HCT116 (cell line): Measurements from ENCODE around the gene PRKAG2. TPM values are rescaled to one million over a fixed set of nuclear protein-coding genes. Genes with fewer than 3 reads are reported as not detected.

ENCODE experiments used
- ATAC-seq: fragments of 200-7000 bp; cut with Tn5 transposase; 2 replicates; pipeline ENCODE4 v1.9.1; 2020; ENCODE audit warnings: mild to moderate bottlenecking, moderate library complexity
- BruUV-seq: library from RNA; stranded (reverse); fragments of 400-500 nt; replicated peaks from 2 replicates; lab custom pipeline; 2021; lab: Mats Ljungman, UMichigan
- CTCF ChIA-PET: fragments of 300-600 bp; sonication (Branson Sonifier 250); formaldehyde crosslinking; loops from one replicate; lab custom pipeline; 2021; ENCODE audit warnings: antibody characterized with exemption; lab: Charles Lee
- POLR2A ChIA-PET: fragments of 300-600, 350-600 bp; sonication (Branson Sonifier 250); formaldehyde crosslinking; loops from one replicate; lab custom pipeline; 2021; ENCODE audit warnings: antibody characterized with exemption; lab: Charles Lee
- RAD21 ChIA-PET, 2 experiments: fragments of 300-600 bp; sonication (Branson Sonifier 250); formaldehyde crosslinking; loops; one replicate each; lab custom pipeline; 2023; ENCODE audit warnings: low total read pairs in 2 of 2; ENCODE audit not compliant: uncharacterized antibody in 2 of 2, unreplicated experiment in 2 of 2, low non-redundant PET in 1 of 2; lab: Charles Lee
- DNase-seq: peaks from one replicate; pipeline ENCODE4 v3.0.0-alpha.2; 2010; ENCODE audit warnings: low read depth, low spot score
- H2AFZ ChIP-seq: fragments of 200-600 bp; shearing (Covaris generic), sonication (generic); 2 replicates; pipeline ENCODE4 v1.6.1; 2017; ENCODE audit warnings: low read depth, mixed run types, mixed read lengths, antibody characterized with exemption, low read length; ENCODE audit not compliant: poor library complexity, severe bottlenecking
- H3K27ac ChIP-seq: 2 replicates; pipeline ENCODE4 v1.5.1; 2012; ENCODE audit warnings: low read depth, low read length
- H3K27me3 ChIP-seq: fragments of 200-600 bp; sonication (generic); 2 replicates; pipeline ENCODE4 v1.6.1; 2016; ENCODE audit warnings: mixed run types, low read length, mixed read lengths; ENCODE audit not compliant: insufficient read depth
- H3K36me3 ChIP-seq, 2 experiments: fragments of 200-500 bp in 1 of 2; fragments of 200-600 bp in 1 of 2; sonication (Bioruptor generic) in 1 of 2; sonication (generic) in 1 of 2; 2 replicates each; pipeline versions ENCODE4 v1.5.1 to v1.6.1; 2014 to 2016; ENCODE audit warnings: low read length in 2 of 2, inconsistent platforms in 1 of 2, mixed read lengths in 1 of 2, mixed run types in 1 of 2; ENCODE audit not compliant: insufficient read depth in 2 of 2, control insufficient read depth in 1 of 2
- H3K4me1 ChIP-seq, 2 experiments: fragments of 200-600 bp in 1 of 2; sonication (generic) in 1 of 2; 2 replicates each; pipeline versions ENCODE4 v1.5.1 to v1.6.1; 2012 to 2017; ENCODE audit warnings: low read length in 2 of 2, inconsistent platforms in 1 of 2, mild to moderate bottlenecking in 1 of 2, mixed read lengths in 1 of 2, mixed run types in 1 of 2, moderate library complexity in 1 of 2; ENCODE audit not compliant: insufficient read depth in 2 of 2, control insufficient read depth in 1 of 2
- H3K4me2 ChIP-seq: fragments of 200-600 bp; sonication (generic); 2 replicates; pipeline ENCODE4 v1.6.1; 2017; ENCODE audit warnings: mixed run types, low read length, mixed read lengths
- H3K4me3 ChIP-seq, 2 experiments: fragments of 200-600 bp in 1 of 2; sonication (generic) in 1 of 2; replicated peaks in 1 of 2; 2 replicates each; pipeline ENCODE4 v1.5.1; 2011 to 2016; ENCODE audit warnings: low read length in 2 of 2, control low read depth in 1 of 2, low read depth in 1 of 2, mild to moderate bottlenecking in 1 of 2, mixed read lengths in 1 of 2, mixed run types in 1 of 2
- H3K79me2 ChIP-seq: fragments of 200-600 bp; sonication (generic); 2 replicates; pipeline ENCODE4 v1.6.1; 2017; ENCODE audit warnings: mild to moderate bottlenecking, mixed run types, low read length, moderate library complexity, mixed read lengths; ENCODE audit not compliant: insufficient read depth
- H3K9ac ChIP-seq: fragments of 200-600 bp; sonication (generic); 2 replicates; pipeline ENCODE4 v1.6.1; 2016; ENCODE audit warnings: low read length, mixed read lengths
- H3K9me2 ChIP-seq: fragments of 200-600 bp; sonication (generic), shearing (Covaris generic); 2 replicates; pipeline ENCODE4 v1.6.1; 2017; ENCODE audit warnings: mixed run types, mild to moderate bottlenecking, moderate library complexity; ENCODE audit not compliant: insufficient read depth
- H3K9me3 ChIP-seq, 2 experiments: fragments of 200-500 bp in 1 of 2; fragments of 200-600 bp in 1 of 2; sonication (Bioruptor generic) in 1 of 2; sonication (generic) in 1 of 2; 2 replicates each; pipeline ENCODE4 v1.6.1; 2014 to 2017; ENCODE audit warnings: low read length in 2 of 2, mixed read lengths in 2 of 2, inconsistent platforms in 1 of 2, low read depth in 1 of 2, mild to moderate bottlenecking in 1 of 2, mixed run types in 1 of 2, moderate library complexity in 1 of 2; ENCODE audit not compliant: control insufficient read depth in 1 of 2, insufficient read depth in 1 of 2
- H4K20me1 ChIP-seq: fragments of 200-600 bp; sonication (generic), shearing (Covaris generic); 2 replicates; pipeline ENCODE4 v1.6.1; 2017; ENCODE audit warnings: mixed run types, mild to moderate bottlenecking, moderate library complexity; ENCODE audit not compliant: insufficient read depth
- ATF3 ChIP-seq: IDR thresholded peaks from 2 replicates; pipeline ENCODE4 v1.6.1; 2012
- CBX3 ChIP-seq: IDR thresholded peaks from 2 replicates; pipeline ENCODE4 v1.6.1; 2012; ENCODE audit warnings: low read depth
- CEBPB ChIP-seq: IDR thresholded peaks from 2 replicates; pipeline ENCODE4 v1.6.1; 2012; ENCODE audit warnings: low read depth
- EGR1 ChIP-seq: IDR thresholded peaks from 2 replicates; pipeline ENCODE4 v1.6.1; 2012; ENCODE audit warnings: low read depth
- EZH2 ChIP-seq: fragments of 200-600 bp; sonication (generic); IDR thresholded peaks from 2 replicates; pipeline ENCODE4 v1.6.1; 2017; ENCODE audit warnings: antibody characterized with exemption, mixed run types
- EZH2phosphoT487 ChIP-seq: fragments of 200-600 bp; IDR thresholded peaks from 2 replicates; pipeline ENCODE4 v1.6.1; 2018; ENCODE audit warnings: antibody characterized with exemption, borderline replicate concordance
- FOSL1 ChIP-seq: IDR thresholded peaks from 2 replicates; pipeline ENCODE4 v1.6.1; 2012; ENCODE audit warnings: low read depth
- JUND ChIP-seq: IDR thresholded peaks from 2 replicates; pipeline ENCODE4 v1.6.1; 2012
- POLR2A ChIP-seq: IDR thresholded peaks from 2 replicates; pipeline ENCODE4 v1.7.0; 2011; ENCODE audit warnings: borderline replicate concordance; ENCODE audit not compliant: insufficient read depth, insufficient read length; ENCODE audit errors: extremely low read depth
- RAD21 ChIP-seq: IDR thresholded peaks from 2 replicates; pipeline ENCODE4 v1.6.1; 2012; ENCODE audit warnings: low read depth, mild to moderate bottlenecking
- SRF ChIP-seq: IDR thresholded peaks from 2 replicates; pipeline ENCODE4 v1.6.1; 2012; ENCODE audit warnings: low read depth
- TCF7L2 ChIP-seq: IDR thresholded peaks from 2 replicates; pipeline ENCODE4 v1.7.0; 2011; ENCODE audit warnings: borderline replicate concordance, inconsistent platforms; ENCODE audit not compliant: insufficient read depth, insufficient read length; ENCODE audit errors: extremely low read depth
- YY1 ChIP-seq: IDR thresholded peaks from 2 replicates; pipeline ENCODE4 v1.6.1; 2011; ENCODE audit warnings: low read length, low read depth, moderate library complexity, mild to moderate bottlenecking; ENCODE audit not compliant: insufficient replicate concordance; ENCODE audit errors: extremely low read depth
- ZFX ChIP-seq: fragments of 450-650 bp; IDR thresholded peaks from 2 replicates; pipeline ENCODE4 v1.6.1; 2017
- ZNF274 ChIP-seq: fragments of 200-500 bp; sonication (Bioruptor generic); IDR thresholded peaks from 2 replicates; pipeline ENCODE4 v1.6.1; 2014; ENCODE audit warnings: mild to moderate bottlenecking, low read depth, low read length, inconsistent platforms
- intact Hi-C: fragments of 100-400 bp; cut with micrococcal nuclease; formaldehyde crosslinking; loops from 2 replicates; pipeline ENCODE4 v1.10.0; 2022
- total RNA-seq: library from RNA; stranded (reverse); gene quantifications from one replicate; pipeline ENCODE4 v1.2.1, GENCODE V29; 2021; ENCODE audit not compliant: unreplicated experiment

The PRKAG2 gene
- total RNA-seq, 1 experiment from 2014 or later: 23.6 TPM

DNA sequence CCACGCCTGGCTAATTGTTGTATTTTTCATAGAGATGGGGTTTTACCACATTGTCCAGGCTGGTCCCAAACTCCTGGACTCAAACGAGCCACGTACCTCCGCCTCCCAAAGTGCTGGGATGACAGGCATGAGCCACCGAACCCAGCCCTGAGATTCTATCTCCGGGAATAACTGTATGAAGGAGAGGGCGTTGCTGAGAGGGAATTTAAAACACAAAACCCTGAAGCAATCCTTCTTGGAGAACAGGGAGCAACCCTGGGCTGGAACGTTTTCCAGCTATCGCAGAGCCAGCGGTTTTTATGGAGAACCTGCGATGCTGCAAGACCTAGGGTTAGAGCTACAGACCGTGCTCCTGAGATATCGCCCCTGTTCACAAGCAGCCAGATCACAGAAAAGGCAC is 144.6 kb downstream of the PRKAG2 start:
- intact Hi-C loops: no loop called here
- no peaks in the 10 kb centered on the region for H3K9me2 ChIP-seq
- H3K9me3 ChIP-seq: no peaks in the 10 kb centered on the region
- ChIA-PET RAD21 (no interaction called here), CTCF (no interaction called here), POLR2A (no interaction called here)
- H3K27me3 ChIP-seq: no peaks in the 10 kb centered on the region
- peaks cover 24 to 35% of the 10 kb centered on the region in 2 experiments for H3K4me1 ChIP-seq
- H3K27ac ChIP-seq: no peak overlapping the region
- H4K20me1 ChIP-seq: no peaks in the 10 kb centered on the region
- H3K9ac ChIP-seq: no peak overlapping the region
- BruUV-seq: no TSS peak
- H2AFZ ChIP-seq: no peak overlapping the region
- no peaks in the 10 kb centered on the region for H3K36me3 ChIP-seq
- no peaks in the 10 kb centered on the region for H3K79me2 ChIP-seq
- H3K4me3 ChIP-seq: no peak overlapping the region
- no peak for ATAC-seq
- TF ChIP-seq SRF (no peak), FOSL1 (no peak), TCF7L2 (no peak), JUND (no peak), RAD21 (no peak), CBX3 (no peak), EZH2 (no peak), ATF3 (no peak), EGR1 (no peak), POLR2A (no peak), CEBPB (no peak), EZH2phosphoT487 (no peak), YY1 (no peak), ZFX (no peak), ZNF274 (no peak)
- H3K4me2 ChIP-seq: no peak overlapping the region
- no peak for DNase-seq
